ENCODE results near the gene CBR4.

CBR4 gene

GRCh38 chr4:169032883-169033645, 23.0 kb upstream of the CBR4 start:
- DNase-seq: no peak

GRCh38 chr4:169032194-169032593, 22.1 kb upstream of the CBR4 start:
- no peak for DNase-seq

GRCh38 chr4:169031392-169031791, 21.3 kb upstream of the CBR4 start:
- DNase-seq: no peak

DNA sequence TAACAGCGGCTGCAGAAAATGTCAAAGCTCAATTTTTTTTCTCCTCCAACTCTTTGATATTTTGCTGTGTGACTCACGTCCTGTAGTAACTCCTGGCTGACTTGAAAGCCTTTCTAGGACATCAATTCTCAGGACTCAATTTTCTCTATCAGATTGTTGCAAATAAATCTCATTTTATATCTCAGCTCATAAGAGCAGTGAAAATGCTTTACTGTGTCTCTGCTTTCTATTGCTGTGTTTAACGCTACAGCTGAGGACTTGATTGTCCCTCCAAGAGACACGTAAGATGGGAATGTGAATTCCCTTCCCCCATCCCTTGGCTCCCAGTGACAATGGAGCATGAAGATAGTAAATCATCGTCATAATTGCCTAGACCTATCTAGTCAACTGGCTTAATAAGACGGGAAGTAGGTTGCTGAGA, 20.5 kb upstream of the CBR4 start:
- DNase-seq: no peak

DNA sequence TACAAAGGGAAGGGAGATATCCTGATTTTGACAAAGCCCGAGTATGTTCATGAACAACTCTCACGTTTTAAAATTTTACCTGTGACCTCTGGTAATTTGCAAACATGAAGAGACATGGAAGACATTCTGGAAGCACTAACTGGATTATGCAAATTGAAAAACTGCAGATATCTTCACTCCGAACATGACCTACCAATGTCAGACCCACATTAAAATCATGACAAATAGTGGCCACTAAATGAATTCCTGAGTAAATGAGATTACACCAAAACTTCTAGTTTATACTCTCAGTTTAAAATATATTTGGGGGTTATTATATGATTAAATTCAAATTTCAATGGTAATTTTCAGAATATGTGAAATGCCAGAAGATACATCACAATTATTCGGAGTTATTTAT, 19.9 kb upstream of the CBR4 start:
- no peak for DNase-seq

DNA sequence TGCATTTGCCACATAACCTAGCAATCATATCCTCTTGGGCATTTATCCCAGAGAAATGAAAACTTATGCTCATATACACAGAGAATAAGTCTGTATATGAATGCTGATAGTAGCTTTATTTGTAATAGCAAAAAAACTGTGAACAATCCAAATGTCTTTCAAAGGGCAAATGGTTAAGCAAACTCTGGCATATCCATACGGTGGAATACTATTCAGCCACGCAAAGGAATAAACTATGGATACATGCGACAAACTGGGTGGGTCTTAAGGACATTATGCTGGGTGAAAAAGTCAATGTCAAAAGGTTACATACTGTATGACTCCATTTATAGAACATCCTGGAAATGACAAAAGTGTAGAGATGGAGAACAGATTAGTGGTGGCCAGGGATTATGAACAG, 17.6 kb upstream of the CBR4 start:
- DNase-seq: no peak

DNA sequence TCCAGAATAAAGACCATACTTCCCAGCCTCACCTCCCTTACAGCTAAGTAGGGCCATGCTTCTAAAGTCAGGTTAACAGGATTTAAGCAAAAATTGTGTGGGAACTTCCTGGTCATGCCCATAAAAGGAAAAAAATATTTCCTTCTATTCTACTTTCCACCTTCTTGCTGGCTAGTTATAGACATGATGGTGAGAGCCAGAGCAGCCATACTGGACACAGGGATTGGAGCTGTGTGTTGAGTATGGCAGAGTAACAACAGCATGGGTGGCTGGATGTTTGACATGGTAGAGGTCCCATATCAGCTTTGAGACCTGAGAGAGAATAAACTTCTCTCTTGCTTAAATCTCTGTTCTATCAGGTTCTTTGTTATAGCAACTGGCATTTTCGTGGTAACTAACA, 15.1 kb upstream of the CBR4 start:
- DNase-seq: no peak

DNA sequence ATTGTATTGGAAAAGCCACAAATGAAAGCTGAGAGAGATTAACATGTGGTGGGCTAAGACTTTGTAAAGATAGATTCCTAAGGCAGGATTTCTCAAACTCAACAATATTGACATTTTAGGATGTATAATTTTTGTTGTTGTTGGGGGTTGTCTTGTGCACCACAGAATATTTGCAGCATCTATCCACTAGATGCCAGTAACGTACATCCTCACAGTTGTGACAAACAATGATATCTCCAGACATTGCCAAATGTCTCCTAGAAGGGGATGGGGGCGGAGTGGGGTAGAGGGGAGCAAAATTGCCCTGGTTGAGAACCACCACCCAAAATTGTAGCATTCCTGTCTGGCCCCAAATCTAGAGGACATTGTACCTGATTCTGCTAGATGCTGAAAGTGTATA, 14.7 kb upstream of the CBR4 start:
- no peak for DNase-seq

GRCh38 chr4:169018406-169018805, 8.4 kb upstream of the CBR4 start:
- DNase-seq: no peak

DNA sequence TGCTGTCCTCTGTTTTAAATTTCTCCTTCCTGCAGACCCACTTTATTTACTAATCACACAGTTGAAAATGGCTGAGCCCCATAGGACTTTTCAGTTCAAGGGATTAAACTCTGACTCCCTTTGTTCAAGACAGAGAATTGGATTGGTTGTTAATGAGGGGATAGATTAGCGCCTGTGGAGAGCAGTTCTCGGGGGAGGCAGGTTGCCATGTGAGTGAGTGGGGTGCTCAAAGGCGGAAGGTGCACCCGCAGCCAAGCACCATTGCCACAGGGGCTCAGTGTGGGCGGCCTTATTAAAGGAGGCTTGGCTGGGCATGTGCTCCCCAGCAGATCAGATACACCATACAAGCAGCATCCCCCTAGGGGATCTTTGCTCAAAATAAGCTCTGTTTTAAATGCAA, 7.9 kb upstream of the CBR4 start:
- no peak for DNase-seq

DNA sequence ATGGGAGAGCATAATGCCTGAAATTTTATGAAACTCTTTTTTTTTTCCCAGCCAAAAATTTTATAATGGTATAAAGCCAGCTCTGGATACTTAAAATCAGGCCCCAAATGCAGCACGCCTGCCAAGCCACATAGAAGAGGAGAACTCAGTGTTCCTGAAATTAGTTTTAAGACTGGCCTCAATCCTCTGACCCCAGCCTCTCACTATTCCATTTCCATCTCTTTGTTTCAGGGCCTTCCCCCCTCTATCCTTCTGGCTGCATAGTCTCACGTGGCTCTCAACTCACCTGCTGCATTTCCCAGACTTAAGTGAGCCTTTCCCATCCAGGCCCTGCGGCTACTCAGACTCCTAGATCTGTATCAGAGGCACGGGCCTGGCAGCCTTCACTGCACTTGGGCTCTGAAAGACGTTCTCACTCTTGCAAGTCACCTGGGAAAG, 5.2 kb upstream of the CBR4 start:
- DNase-seq: no peak

DNA sequence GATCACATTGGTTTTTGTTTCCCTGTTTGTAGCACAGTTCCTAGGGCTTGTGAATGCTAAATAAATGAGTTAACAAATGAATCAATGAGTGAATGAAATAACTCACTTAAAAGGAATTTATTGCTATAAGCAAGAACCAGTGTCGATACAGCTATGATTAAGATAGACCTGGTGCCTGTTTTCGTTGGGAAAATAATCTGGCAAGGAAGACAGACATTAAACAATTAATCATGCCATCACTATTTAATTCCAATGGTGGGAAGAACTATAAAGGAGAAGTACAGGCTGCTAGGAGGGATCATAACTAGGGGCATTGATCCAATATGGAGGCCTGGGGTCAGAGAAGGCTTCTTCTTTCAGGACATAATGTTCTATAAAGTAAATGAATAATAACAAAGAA, 4.5 kb upstream of the CBR4 start:
- DNase-seq: no peak

DNA sequence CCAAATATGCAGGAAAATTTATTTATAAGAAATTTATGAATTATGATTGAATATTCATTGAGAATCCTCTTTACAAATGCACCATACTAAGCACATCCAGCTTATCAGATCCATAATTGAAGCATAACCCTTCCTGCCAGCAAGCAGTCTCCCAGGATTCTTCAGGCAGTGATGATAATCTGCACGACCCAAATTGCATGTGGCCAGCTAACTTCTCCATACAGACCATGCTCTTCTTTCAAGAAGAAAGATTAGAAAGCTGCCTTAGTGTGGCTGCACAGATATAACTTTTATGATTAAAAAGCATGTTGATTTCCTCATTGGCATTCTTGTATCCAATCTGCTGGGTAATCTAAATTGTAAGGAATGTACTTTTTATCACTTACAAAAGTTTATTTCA, 3.3 kb upstream of the CBR4 start:
- no peak for DNase-seq

DNA sequence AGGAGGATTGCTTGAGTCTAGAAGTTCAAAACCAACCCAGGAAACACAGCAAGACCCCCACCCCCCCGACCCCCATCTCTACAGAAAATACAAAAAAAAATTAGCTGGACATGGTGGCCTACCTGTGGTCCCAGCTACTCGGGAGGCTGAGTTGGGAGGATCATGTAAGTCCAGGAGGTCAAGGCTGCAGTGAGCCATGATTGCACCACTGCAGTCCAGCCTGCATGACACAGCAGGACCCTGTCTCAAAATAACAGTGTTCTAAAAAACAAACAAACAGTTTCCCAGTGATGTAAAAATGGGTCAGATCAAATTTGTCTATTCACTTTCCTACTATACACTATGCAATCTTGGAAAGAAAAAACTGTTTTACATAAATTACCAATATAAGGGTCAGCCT, 2.0 kb upstream of the CBR4 start:
- no peak for DNase-seq

DNA sequence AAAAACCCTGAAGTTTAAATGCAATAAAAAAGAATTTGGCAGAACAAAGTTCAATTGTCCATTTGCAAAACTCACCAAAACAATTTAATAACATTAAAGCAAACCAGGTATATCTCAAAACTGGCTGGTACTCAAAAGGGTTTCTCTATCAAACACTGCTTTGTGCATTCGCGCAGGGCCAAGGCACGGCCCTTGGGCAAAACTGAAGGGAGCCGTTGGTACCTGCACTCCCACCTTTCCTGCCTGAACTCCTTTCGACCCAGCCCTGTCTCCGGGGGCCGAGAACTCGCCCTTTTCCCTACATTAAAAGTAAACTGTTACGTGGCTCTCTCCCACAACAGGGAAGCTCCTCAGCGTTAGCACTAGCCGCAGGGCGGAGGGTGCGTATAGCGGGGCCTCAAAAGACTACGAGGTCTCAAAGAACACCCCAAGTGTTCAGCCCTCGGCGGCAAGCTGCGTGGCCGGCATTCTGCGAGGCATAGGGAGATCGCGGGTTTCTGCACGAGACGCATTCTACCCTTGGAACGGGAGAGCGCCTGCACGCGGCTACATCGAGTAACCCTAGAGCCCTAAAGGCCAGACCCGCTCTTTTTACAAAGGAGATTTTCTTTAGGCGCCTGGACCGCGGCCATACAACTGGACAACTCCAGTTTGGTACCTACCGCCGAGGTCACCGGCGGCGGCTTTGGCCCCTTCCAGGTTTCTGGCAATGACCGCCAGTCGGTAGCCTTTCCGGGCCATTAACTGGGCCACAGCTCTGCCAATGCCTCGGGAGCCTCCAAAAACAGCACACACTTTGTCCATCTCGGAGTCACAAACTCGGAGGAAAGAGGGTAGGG, 550 bp downstream of the CBR4 start:
- peak; percentile 17 for DNase-seq

DNA sequence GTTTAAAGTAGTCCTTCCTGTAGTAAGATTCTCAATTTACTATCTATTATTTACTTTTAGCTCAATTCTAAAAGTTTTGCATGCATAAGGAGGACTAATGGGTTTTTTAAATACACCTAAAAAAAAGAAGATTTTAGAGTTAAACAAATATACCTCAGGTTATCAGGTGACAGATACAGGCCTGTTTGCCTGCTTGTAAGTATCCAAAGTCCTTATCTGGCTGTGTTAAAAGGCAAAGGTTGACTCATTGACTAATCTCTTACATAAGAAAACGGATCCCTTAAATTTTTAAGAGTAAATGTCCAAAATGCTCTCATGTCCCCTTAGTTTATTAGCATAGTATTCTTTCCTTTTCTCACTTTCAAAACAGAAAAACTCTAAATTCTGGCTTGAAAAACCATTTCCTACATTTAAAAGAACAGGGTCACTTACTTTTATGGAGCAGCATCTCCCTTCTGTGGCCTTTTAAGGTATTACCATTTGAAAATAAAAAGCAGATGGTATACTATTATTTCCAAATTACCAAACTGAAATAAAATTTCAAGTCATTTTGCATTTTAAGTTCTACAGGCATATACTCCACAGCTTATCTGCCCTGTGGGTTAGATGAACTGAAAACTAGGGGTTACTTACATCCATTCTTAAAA, 4.5 kb downstream of the CBR4 start:
- no peak for DNase-seq

GRCh38 chr4:169000315-169000714, 9.7 kb downstream of the CBR4 start:
- DNase-seq: no peak

DNA sequence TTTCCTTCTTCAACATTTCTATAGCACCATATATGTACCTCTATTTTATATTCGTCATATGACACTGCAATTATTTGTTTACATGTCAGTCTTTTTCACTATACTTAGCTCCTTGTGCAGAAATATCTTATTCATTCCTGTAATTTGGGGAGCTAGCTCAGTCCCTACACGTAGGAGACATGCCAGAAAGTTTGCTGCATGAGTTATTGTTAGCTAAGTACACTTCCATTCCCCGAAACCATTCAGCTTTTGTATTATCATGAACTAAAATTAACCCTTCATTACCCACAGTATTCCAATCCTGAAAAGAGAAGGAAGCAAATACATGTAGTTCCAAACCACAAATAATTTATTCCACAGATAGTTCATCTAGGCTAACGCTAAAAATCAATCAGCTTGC, 10.2 kb downstream of the CBR4 start:
- no peak for DNase-seq

GRCh38 chr4:168998596-168998995, 11.5 kb downstream of the CBR4 start:
- no peak for DNase-seq

GRCh38 chr4:168995537-168996295, 14.3 kb downstream of the CBR4 start:
- no peak for DNase-seq

GRCh38 chr4:168994958-168995357, 15.1 kb downstream of the CBR4 start:
- DNase-seq: no peak

DNA sequence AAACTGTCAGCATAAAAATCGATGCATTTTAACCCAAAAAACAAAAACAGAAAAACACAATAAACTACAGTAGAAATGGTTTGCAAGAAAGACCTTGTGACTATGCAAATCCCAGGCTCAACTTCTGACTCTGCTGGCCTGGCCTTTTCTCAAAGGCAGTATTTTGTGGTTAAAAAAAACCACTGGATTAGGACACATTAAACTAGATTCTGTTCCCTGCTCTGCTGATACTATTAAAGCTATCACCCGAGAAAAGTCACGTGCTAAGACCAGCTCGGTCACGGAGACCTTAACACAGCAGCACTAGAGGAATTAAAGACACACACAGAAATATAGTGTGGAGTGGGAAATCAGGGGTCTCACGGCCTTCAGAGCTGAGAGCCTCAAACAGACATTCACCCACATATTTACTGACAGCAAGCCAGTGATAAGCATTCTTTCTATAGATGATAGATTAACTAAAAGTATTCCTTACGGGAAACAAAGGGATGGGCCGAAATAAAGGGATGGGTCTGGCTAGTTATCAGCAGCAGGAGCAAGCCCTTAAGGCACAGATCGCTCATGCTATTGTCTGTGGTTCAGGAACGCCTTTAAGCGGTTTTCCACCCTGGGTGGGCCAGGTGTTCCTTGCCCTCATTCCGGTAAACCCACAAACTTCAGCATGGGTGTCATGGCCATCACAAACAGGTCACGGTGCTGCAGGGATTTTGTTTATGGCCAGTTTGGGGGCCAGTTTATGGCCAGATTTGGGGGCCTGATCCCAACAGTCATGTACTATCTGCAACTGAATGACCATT, 16.1 kb downstream of the CBR4 start:
- no peak for DNase-seq
